Measurements from ENCODE around the gene METRN.

METRN gene

DNA sequence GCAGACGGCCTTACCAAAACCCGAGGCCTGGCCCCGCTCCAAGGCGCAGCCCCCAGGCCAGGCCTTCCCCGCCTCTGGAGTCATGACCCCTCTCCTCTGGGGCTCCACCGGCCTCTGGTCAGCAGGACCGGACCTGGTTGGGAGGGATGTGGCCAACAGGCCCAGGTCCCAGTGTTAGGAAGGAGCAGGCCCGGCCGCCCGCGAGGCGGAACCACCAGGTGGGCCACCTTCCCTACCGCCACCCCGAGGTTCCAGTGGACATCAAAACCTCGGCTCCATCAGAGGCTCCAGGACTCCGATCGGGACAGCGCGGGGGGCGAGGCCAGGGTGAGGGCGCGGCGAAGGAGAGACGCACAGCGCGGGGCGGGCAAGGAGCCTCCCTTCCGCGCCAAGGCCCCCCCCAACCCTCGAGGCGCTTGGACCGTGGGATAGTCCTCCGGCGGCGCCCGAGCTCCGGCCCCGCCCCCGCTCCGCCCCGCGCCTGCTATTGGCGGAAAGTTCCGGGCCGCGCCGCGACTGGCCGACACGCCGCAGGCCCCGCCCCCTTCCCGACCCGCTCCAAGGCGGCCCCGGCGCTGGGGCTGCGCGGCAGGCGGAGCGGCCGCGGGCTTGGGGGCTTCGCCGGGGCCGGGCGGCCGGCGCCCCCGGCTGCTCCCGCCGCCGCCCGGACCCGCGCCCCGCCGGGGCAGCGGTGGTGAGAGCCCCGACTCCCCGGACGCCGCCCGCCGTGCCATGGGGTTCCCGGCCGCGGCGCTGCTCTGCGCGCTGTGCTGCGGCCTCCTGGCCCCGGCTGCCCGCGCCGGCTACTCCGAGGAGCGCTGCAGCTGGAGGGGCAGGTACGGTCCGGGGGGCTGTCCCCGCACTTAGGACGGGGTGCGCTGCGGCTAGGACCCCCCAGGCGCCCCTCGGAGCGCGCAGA lies at the start of gene METRN:
Gene METRN, plus strand, starts transcription at position 561 of the 919 bp plus-strand sequence. Its CDS starts 172 bp downstream, at position 733.
- DNase-seq (ENCODE audit: low read depth in 4 of 4, low spot score in 1 of 4) = peak; percentile 84 to 95 (median 85)

DNA sequence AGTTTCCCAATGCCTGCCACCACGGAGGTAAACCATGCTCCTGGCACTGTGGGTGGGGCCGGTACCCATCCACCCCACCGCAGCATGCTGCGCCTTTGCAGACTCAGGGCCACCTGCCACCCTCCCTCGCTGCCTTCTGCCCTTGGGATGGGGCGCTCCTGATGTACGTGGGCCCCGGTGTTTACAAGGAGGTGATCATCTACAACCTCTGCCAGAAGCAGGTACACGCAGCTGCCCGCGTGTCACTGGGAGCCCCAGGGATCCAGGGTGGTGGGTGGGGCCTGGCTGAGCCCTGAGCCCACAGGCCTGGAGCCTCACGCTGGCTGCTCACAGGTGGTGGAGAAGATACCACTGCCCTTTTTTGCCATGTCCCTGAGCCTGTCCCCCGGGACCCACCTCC lies 48.3 kb upstream of the METRN start:
- no peak for DNase-seq (ENCODE audit: low read depth in 4 of 4, low spot score in 1 of 4)

DNA sequence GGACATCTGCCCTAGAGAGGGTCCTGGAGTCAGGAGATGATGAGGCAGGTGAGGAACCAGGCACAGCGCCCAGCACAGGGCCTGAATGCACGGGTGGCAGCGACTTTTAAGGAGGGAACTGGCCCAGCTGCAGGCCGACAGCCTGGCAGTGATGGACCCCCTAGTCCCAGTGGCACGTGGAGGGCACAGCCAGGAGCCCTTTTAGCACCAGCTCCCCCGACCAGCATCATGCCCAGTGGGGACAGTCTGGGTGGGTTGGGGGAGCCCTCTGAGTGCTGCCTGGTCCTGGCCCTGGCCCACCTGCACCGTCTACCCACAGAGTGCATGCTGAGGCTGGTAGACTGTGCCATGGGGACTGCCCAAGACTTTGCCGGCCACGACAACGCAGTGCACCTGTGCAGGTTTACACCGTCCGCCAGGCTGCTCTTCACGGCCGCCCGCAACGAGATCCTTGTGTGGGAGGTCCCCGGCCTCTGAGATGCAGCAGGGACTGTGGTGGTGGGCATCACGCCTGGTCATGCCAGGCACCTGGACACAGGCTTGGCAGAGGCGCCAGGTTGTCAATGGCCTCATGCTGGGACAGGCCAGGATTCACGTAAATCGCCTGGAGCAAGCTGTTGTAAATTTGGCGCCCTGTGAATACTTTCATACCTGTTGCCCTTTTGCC lies 47.7 kb upstream of the METRN start:
- no peak for DNase-seq (ENCODE audit: low read depth in 4 of 4, low spot score in 1 of 4)

GRCh38 chr16:667780-668518 lies 47.0 kb upstream of the METRN start, which contains the start of gene RHOT2:
RHOT2 (plus strand) TSS chr16:668132; CDS start chr16:668200, 68 bp downstream.
- DNase-seq (ENCODE audit: low read depth in 4 of 4, low spot score in 1 of 4) = peak; percentile 86 to 91 (median 88)

DNA sequence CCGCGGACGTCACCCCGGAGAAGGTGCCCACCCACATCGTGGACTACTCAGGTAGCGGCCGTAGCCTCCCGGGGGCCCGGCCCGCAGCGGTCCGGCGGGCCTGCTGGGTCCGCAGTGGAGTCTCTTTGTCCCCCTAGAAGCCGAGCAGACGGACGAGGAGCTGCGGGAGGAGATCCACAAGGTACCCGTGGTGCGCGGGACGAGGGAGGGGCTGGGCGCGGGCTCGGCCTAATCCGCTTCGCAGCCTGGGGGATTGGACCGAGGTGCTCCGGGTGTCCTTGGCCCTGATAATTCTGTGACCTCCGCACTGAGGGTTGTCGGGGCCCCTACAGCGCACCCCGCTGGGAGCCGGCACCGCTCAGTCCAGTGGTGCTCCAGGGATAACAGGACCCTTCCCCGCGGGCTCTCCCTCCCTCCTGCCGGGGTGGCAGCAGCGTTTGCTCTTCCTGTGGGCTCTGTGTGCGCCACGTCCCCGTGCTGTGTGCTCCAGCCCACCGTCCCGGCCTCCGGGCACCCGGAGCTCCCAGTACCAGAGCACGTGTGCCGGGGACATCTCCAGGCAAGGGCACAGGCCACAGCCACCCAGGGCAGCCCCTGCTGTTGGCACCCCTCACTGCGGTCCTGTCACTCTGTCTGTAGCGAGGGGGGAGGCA lies 46.3 kb upstream of the METRN start:
- DNase-seq (ENCODE audit: low read depth in 4 of 4, low spot score in 1 of 4) = no peak

- DNase-seq (ENCODE audit: low read depth in 4 of 4, low spot score in 1 of 4) = no peak
Measured at GRCh38 chr16:669666-670065, 45.3 kb upstream of the METRN start.

- no peak for DNase-seq (ENCODE audit: low read depth in 4 of 4, low spot score in 1 of 4)
Measured at GRCh38 chr16:670485-671352, 44.2 kb upstream of the METRN start.

DNA sequence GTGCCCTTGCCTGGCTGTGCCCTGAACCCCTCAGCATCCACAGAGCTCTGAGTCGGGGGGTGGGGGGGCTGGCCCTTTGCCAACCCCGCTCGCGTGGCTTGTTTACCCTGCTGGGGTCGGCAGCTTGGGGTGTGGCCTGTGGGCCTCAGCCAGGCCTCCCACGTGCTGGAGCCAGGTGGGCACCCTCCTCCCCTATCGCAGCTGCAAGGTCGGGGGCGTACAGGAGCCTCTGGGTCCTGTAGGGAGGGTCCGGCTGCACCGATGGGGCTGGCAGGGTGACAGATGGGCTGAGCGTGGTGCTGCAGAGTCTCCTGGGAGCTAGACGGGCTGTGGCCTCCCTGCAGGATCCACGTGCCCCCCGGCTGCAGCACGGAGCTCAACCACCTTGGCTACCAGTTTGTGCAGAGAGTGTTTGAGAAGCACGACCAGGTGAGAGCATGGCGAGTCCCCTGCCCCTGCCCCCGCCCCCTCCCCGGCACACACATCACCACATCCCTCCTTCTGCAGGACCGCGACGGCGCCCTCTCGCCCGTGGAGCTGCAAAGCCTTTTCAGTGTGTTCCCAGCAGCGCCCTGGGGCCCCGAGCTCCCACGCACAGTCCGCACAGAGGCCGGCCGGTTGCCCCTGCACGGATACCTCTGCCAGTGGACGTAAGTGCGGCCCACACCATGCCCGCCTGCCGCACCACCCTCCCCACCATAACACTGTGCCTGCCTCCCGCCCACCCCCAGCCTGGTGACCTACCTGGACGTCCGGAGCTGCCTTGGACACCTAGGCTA lies 43.4 kb upstream of the METRN start:
- no peak for DNase-seq (ENCODE audit: low read depth in 4 of 4, low spot score in 1 of 4)

DNA sequence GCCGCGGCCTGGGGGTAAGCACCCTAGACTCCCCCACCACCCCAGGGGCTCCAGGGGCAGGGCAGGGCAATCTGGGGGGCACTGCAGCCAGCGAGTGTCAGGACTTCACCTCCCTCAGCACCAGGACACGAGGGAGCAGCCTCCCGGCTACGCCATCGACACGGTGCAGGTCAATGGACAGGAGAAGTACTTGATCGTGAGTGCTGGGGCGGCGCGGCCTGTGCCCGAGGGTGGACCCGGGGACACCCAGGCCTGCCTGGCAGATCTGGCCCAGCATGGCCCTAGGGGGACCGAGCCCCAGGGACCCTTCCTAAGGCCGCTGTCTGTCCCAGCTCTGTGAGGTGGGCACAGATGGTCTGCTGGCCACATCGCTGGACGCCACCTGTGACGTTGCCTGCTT lies 42.5 kb upstream of the METRN start:
- no peak for DNase-seq (ENCODE audit: low read depth in 4 of 4, low spot score in 1 of 4)

DNA sequence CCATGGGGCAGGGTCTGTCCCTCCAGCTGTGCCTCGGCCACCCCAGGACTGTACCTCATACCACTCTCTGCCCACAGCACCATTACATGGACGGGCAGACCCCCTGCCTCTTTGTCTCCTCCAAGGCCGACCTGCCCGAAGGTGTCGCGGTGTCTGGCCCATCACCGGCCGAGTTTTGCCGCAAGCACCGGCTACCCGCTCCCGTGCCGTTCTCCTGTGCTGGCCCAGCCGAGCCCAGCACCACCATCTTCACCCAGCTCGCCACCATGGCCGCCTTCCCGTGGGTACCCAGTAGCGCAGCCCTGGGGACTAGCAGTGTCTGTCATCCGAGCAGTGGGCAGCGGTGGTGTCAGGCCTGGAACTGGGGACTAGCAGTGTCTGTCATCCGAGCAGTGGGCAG lies 42.1 kb upstream of the METRN start:
- no peak for DNase-seq (ENCODE audit: low read depth in 4 of 4, low spot score in 1 of 4)

DNA sequence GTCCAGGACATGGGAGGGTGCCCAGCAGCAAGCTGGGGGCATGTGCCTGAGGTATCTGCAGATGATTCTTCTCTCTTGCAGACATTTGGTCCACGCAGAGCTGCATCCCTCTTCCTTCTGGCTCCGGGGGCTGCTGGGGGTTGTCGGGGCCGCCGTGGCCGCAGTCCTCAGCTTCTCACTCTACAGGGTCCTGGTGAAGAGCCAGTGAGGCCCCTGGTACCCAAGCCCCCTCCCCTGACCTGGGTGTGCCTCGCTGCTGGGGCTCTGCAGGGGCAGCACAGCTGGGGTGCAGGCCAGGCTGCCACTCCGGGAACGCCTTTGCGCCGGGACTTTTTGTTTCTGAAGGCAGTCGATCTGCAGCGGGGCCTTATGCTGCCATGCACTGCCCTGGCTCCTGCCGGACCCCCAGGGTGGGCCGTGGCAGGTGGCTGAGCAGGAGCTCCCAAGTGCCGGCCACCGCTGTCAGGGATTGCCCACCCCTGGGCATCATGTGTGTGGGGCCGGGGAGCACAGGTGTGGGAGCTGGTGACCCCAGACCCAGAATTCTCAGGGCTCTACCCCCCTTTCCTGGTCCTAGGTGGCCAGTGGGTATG lies 41.4 kb upstream of the METRN start:
- DNase-seq (ENCODE audit: low read depth in 4 of 4, low spot score in 1 of 4) = no peak

GRCh38 chr16:674214-674881 lies 40.6 kb upstream of the METRN start:
- DNase-seq (ENCODE audit: low read depth in 4 of 4, low spot score in 1 of 4) = no peak

- no peak for DNase-seq (ENCODE audit: low read depth in 4 of 4, low spot score in 1 of 4)
Measured at GRCh38 chr16:674968-675883, 39.7 kb upstream of the METRN start, which contains the start of gene RHBDL1. RHBDL1 (plus strand) TSS chr16:675671; CDS start chr16:675791, 120 bp downstream.

DNA sequence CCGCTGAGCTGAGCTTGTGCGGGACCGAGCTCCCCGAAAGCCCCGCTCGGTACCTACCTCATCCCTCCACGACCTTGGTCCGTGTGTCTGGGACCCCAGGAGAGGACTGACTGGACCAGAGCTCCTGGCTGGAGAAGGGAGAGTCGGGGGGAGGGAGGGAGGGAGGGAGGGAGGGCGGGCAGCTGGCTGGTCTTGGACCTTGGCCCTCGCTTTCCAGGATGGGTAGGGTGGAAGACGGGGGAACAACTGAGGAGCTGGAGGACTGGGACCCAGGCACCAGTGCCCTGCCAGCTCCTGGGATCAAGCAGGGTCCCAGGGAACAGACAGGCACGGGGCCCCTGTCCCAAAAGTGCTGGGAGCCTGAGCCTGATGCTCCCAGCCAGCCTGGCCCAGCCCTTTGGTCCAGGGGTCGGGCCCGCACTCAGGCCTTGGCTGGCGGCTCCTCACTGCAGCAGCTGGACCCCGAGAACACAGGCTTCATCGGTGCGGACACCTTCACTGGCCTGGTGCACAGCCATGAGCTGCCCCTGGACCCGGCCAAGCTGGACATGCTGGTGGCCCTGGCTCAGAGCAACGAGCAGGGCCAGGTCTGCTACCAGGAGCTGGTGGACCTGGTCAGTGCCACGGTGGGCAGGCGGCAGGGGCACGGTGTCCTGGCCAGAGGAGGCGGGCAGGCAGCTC lies 38.9 kb upstream of the METRN start:
- DNase-seq (ENCODE audit: low read depth in 4 of 4, low spot score in 1 of 4) = no peak

- no peak for DNase-seq (ENCODE audit: low read depth in 4 of 4, low spot score in 1 of 4)
Measured at GRCh38 chr16:676565-676902, 38.4 kb upstream of the METRN start.

DNA sequence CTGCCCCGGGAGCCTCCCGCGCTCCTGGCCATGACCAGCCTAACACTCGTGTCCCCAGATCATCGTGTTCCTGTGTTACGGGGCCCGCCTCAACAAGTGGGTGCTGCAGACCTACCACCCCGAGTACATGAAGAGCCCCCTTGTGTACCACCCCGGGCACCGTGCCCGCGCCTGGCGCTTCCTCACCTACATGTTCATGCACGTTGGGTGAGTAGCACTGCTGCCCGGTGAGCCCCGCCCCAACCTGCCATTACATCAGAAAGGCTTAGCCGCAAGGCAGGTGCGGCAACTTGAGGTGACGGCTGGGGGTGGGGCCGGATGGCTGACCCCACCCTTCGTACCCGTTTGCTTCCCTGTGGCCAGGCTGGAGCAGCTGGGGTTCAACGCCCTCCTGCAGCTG lies 38.0 kb upstream of the METRN start:
- no peak for DNase-seq (ENCODE audit: low read depth in 4 of 4, low spot score in 1 of 4)

All from stimulated activated CD4-positive, alpha-beta T cell treated with anti-CD3 and anti-CD28 coated beads, Interleukin-1b, Interleukin-23, amount 100 ng/mL, for 24 hours (primary cell).